ENCODE data around the gene KIF2A. TPM values are rescaled to one million over a fixed set of nuclear protein-coding genes. Genes with fewer than 3 reads are reported as not detected.

KIF2A gene
- total RNA-seq, 1 experiment from 2014 or later, result 86.1 TPM

DNA sequence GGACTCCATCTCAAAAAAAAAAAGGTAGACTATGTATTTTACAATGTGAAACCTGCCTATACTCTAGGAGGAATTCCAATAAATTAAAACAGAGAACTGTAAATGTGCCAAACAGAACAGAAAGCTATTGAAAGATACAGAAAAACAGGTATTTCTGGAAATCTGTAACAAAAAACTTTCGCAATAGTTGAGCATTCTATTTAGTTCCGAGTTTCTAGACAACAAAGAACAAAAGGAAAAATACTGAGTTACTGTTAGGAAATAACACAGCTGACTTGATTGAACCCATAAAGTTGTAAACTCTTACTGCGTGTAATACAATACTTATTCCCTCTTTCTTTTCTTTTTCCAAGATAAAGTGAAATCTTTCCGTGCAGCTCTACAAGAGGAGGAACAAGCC lies 79.1 kb downstream of the KIF2A start:
- H2BK12ac ChIP-seq (ENCODE audit: insufficient read length, low read depth, low read length), result no peak overlapping the region
- H3K27me3 ChIP-seq (ENCODE audit: insufficient read depth, low read length), result no peaks in the 10 kb centered on the region
- H3K79me2 ChIP-seq (ENCODE audit: insufficient read depth, low read length), result no peaks in the 10 kb centered on the region
- H3K9ac ChIP-seq (ENCODE audit: extremely low read depth, insufficient read length, low read length), result no peak overlapping the region
- no peak overlapping the region for H2BK120ac ChIP-seq (ENCODE audit: low read depth, low read length, poor library complexity, severe bottlenecking)
- H3K27ac ChIP-seq (ENCODE audit: insufficient read length, low read depth, low read length), result no peak overlapping the region
- H3K4ac ChIP-seq (ENCODE audit: low read depth, low read length), result no peak overlapping the region
- H3K18ac ChIP-seq (ENCODE audit: insufficient read length, low read depth, low read length), result no peak overlapping the region
- TF ChIP-seq, protein P1, sequence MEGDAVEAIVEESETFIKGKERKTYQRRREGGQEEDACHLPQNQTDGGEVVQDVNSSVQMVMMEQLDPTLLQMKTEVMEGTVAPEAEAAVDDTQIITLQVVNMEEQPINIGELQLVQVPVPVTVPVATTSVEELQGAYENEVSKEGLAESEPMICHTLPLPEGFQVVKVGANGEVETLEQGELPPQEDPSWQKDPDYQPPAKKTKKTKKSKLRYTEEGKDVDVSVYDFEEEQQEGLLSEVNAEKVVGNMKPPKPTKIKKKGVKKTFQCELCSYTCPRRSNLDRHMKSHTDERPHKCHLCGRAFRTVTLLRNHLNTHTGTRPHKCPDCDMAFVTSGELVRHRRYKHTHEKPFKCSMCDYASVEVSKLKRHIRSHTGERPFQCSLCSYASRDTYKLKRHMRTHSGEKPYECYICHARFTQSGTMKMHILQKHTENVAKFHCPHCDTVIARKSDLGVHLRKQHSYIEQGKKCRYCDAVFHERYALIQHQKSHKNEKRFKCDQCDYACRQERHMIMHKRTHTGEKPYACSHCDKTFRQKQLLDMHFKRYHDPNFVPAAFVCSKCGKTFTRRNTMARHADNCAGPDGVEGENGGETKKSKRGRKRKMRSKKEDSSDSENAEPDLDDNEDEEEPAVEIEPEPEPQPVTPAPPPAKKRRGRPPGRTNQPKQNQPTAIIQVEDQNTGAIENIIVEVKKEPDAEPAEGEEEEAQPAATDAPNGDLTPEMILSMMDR (conservative IDR thresholded peaks at IDR 0.05), result no peak
- H3K4me2 ChIP-seq (ENCODE audit: insufficient read depth, insufficient read length, low read length), result no peak overlapping the region
- Mint-ChIP-seq H3K27me3 (ENCODE audit: low read depth) (no peaks in the 10 kb centered on the region), H3K27ac (peak overlapping the region in 1 of 3 experiments; percentile 56; a peak in 2 of 7 replicates), H3K9me3 (no peaks in the 10 kb centered on the region), H3K36me3 (ENCODE audit: insufficient read depth in 1 of 3, low read depth in 3 of 3) (peaks cover 18 to 70% (median 48%) of the 10 kb centered on the region in 3 experiments; a peak in 6 of 7 replicates), H3K4me3 (no peak overlapping the region), H3K4me1 (no peaks in the 10 kb centered on the region)
- no peak overlapping the region for H3K56ac ChIP-seq (ENCODE audit: insufficient read length, low read depth, low read length)
- H2AK5ac ChIP-seq (ENCODE audit: insufficient read length, low read length), result no peak overlapping the region
- H4K91ac ChIP-seq (ENCODE audit: insufficient read length, low read depth, low read length), result no peak overlapping the region
- WGBS (ENCODE audit: extremely low coverage, insufficient read length, low lambda C conversion rate), result no CpG with 5 or more reads among the region's 4 CpGs
- H2BK5ac ChIP-seq (ENCODE audit: insufficient read length, low read length), result no peak overlapping the region
- no peak overlapping the region for H2AFZ ChIP-seq (ENCODE audit: low read length)
- H3K23ac ChIP-seq (ENCODE audit: insufficient read length, low read depth, low read length), result no peak overlapping the region
- no peak overlapping the region for H4K8ac ChIP-seq (replicated peaks; ENCODE audit: insufficient read length, low read depth, low read length)
- H2BK15ac ChIP-seq (ENCODE audit: low read depth, low read length), result no peak overlapping the region
- H3K23me2 ChIP-seq (ENCODE audit: insufficient read length, low read depth, low read length, poor library complexity, severe bottlenecking), result no peaks in the 10 kb centered on the region
- H2BK20ac ChIP-seq (ENCODE audit: low read depth, low read length, poor library complexity, severe bottlenecking), result no peak overlapping the region
- H3T11ph ChIP-seq (ENCODE audit: low read length), result no peak overlapping the region
- DNase-seq, result no peak
- H3K14ac ChIP-seq (ENCODE audit: insufficient read depth, low read length), result no peak overlapping the region
- H4K20me1 ChIP-seq (ENCODE audit: control insufficient read depth, insufficient read depth, insufficient read length), result no peaks in the 10 kb centered on the region
- H4K5ac ChIP-seq (ENCODE audit: insufficient read length, low read depth, low read length), result no peak overlapping the region
- no peaks in the 10 kb centered on the region for H3K4me1 ChIP-seq (ENCODE audit: insufficient read depth, low read length)
- no peaks in the 10 kb centered on the region for H3K79me1 ChIP-seq (ENCODE audit: insufficient read depth, low read depth, low read length, poor library complexity, severe bottlenecking)
- no peaks in the 10 kb centered on the region for H3K9me3 ChIP-seq (ENCODE audit: control insufficient read depth, low read depth, low read length)

Measured in H9 (cell line).